DMS53 (cell line): ENCODE results near the gene SRPK2.
"Not testable (repeated sequence)": the region's sequence is repeated elsewhere in the genome, so short reads cannot be mapped to it uniquely, and the experiment has no call there.

Source experiments
- DNase-seq: peaks from one replicate; lab custom pipeline; 2025; lab: John Stamatoyannopoulos, UW

The SRPK2 gene

GRCh38 chr7:105388356-105389087, at the start of gene SRPK2:
SRPK2 (minus strand) TSS chr7:105388921.
- peak; percentile 89 for DNase-seq

DNA sequence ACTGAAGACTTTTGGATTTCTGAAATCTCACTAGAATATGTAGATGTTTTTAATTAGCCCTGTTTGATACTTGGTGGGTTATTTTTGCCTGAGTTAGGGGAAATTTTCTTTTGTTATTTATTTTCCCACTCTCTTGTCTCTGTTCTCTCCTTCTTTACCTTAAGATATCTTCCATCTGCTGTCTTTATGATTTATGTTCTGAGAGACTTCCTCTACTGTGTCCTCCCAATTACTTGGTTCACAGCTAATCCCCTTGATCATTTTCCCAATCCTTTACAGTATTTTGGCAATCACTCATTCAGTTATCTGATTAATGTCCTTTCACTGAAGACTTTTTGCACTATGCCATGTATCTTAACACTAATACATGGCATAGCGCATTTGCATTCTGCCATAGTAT, 49.5 kb upstream of the SRPK2 start:
- no peak for DNase-seq

GRCh38 chr7:105437356-105437755, 48.6 kb upstream of the SRPK2 start:
- DNase-seq, result not testable (repeated sequence)

- DNase-seq, result peak; percentile 90
Observed at GRCh38 chr7:105429746-105430612, 41.3 kb upstream of the SRPK2 start.

GRCh38 chr7:105426606-105427146, 38.0 kb upstream of the SRPK2 start:
- no peak for DNase-seq

DNA sequence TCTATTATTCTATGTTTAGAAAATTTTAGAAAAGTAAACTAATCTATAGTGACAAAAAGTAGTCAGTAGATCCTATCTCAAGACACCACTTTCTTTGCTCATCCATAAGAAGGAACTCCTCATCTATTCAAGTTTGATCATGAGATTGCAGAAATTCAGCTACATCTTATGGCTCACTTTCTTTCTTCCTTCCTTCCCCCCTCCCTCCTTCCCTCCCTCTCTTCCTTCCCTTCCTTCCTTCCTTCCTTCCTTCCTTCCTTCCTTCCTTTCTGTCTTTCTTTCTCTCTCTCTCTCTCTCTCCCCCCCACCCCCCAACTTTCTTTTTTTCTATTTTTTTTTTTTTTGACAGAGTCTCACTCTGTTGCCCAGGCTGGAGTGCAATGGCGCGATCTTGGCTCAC, 35.3 kb upstream of the SRPK2 start:
- DNase-seq, result no peak

DNA sequence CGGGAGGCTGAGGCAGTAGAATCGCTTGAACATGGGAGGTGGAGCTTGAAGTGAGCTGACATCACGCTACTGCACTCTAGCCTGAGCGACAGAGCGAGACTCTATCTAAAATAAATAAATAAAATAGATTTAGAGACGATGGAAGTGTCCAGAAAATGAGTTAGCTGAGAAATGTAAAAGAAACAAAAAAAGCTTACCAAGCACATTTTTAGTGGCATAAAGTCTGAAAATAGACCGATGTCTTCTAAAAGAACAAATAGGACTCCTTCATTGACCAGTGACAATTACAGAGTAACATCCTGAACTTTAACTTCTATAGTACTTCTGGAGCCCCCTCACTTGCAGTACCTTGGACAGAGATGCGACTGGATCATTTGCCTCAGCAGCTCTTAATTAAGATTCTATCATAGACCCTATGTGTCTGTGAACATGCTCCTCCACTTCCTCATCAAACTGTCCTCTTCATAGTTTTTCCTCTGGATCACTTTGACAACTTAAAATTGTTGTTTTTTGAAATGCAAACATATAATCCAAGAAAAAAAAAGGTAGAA, 25.2 kb upstream of the SRPK2 start:
- DNase-seq, result no peak

- not testable (repeated sequence) for DNase-seq
Observed at GRCh38 chr7:105410774-105411173, 22.1 kb upstream of the SRPK2 start.

- not testable (repeated sequence) for DNase-seq
Observed at GRCh38 chr7:105409775-105410174, 21.1 kb upstream of the SRPK2 start.

- peak; percentile 22 for DNase-seq
Observed at GRCh38 chr7:105408791-105409410, 20.2 kb upstream of the SRPK2 start.

DNA sequence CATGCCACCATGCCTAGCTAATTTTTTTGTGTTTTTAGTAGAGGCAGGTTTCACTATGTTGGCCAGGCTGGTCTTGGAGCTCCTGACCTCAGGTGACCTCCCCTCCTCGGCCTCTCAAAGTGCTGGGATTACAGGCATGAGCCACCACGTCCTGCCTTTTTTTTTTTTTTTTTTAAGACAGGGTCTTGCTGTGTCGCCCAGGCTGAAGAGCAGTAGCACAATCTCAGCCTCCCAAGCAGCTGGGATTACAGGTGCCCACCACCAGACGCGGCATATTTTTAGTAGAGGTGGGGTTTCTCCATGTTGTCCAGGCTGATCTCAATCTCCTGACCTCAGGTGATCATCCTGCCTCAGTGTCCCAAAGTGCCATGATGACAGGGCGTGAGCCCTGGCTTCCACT, 14.4 kb upstream of the SRPK2 start:
- no peak for DNase-seq

DNA sequence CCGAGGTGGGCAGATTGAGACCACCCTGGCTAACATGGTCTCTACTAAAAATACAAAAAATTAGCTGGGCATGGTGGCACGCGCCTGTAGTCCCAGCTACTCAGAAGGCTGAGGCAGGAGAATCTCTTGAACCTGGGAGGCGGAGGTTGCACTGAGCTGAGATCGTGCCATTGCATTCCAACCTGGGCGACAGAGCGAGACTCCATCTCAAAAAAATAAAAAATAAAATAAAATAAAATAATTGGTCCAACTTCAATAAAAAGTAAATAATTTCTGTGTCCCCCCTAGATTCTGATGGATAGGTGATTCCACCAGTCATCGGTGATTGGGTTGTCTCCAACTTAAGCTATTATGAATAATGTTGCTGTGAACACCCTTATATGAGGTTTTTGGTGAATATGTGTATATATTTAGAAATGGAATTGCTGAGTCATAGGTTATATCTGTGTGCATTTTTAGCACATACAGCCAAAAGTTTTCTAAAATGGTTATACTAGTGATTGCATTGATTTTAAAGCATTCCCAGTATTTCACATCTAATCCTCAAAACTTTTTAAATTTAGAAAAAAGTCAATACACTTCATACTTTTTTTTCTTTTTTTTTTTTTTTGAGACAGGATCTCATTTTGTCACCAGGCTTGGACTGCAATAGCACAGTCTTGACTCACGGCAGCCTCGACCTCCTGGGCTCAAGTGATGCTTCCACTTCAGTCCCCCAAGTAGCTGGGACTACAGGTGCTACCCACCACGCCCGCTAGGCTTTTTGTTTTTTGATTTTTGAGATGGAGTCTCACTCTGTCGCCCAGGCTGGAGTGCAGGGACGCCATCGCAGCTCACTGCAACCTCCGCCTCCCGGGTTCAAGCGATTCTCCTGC, 13.7 kb upstream of the SRPK2 start:
- DNase-seq, result no peak

GRCh38 chr7:105399043-105399725, 10.5 kb upstream of the SRPK2 start:
- DNase-seq, result peak; percentile 39

- DNase-seq, result no peak
Observed at GRCh38 chr7:105396566-105396965, 7.8 kb upstream of the SRPK2 start.

- no peak for DNase-seq
Observed at GRCh38 chr7:105391429-105391828, 2.7 kb upstream of the SRPK2 start.

- no peak for DNase-seq
Observed at GRCh38 chr7:105389889-105390288, 1.2 kb upstream of the SRPK2 start.

- DNase-seq, result peak; percentile 91
Observed at GRCh38 chr7:105389088-105389650, 448 bp upstream of the SRPK2 start.

GRCh38 chr7:105387508-105388355, 989 bp downstream of the SRPK2 start:
- DNase-seq, result peak; percentile 85

DNA sequence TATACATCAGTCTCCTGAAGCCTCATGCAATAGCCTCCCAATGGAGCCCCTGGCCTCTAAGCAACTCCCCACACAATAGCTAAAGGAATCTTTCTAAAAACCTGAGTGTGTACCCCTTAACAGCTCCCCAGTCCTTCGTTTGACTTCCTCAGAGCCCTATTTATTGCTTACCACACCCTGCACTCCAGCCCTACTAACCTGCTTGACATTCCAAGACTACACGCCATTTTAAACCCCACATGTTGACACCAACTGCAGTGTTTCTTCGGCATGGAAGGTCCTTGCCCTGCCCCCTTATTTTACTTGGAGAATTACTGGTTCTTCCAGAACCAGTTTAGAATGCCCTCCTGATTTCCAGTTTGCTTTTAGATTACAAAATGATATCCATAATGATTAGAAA, 10.8 kb downstream of the SRPK2 start:
- no peak for DNase-seq
